NK-92 (cell line): ENCODE measurements around the gene CCL24.
"Not testable (repeated sequence)": the region's sequence is repeated elsewhere in the genome, so short reads cannot be mapped to it uniquely, and the experiment has no call there.

Source experiments
- DNase-seq: peaks from one replicate; lab custom pipeline; 2025; ENCODE audit not compliant: unreplicated experiment; lab: John Stamatoyannopoulos, UW

Gene CCL24

GRCh38 chr7:75820688-75821087, 7.1 kb upstream of the CCL24 start:
- no peak for DNase-seq

GRCh38 chr7:75819711-75820110, 6.1 kb upstream of the CCL24 start:
- DNase-seq = no peak

GRCh38 chr7:75818472-75818871, 4.9 kb upstream of the CCL24 start:
- DNase-seq = no peak

GRCh38 chr7:75817116-75817515, 3.5 kb upstream of the CCL24 start:
- no peak for DNase-seq

- no peak for DNase-seq
Measured at GRCh38 chr7:75815418-75816064, 1.9 kb upstream of the CCL24 start.

DNA sequence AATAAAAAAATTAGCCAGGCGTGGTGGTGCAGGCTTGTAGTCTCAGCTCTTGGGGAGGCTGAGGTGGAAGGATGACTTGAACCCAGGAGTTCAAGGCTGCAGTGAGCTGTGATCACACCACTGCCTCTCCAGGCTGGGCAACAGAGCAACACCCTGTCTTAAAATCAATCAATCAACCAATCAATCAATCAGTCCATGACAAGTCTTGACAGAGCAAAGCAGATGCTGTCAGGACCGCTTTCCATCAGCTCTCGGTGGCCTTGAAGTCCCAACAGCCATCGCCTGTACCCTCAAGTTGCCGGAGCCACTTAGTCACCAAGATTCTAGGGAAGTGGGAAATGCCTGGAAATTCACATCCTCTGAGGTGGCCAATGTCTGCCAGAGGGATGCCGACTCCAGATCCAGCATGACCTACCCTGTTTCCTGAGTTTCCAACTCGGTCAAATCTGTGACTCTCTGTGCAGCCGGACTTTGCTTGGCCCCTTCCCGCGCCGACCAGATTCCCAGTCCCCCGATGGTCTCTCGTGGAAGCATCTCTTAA, 871 bp upstream of the CCL24 start:
- no peak for DNase-seq

- no peak for DNase-seq
Measured at GRCh38 chr7:75813084-75813483, 522 bp downstream of the CCL24 start.

- no peak for DNase-seq
Measured at GRCh38 chr7:75811894-75812678, 1.5 kb downstream of the CCL24 start.

DNA sequence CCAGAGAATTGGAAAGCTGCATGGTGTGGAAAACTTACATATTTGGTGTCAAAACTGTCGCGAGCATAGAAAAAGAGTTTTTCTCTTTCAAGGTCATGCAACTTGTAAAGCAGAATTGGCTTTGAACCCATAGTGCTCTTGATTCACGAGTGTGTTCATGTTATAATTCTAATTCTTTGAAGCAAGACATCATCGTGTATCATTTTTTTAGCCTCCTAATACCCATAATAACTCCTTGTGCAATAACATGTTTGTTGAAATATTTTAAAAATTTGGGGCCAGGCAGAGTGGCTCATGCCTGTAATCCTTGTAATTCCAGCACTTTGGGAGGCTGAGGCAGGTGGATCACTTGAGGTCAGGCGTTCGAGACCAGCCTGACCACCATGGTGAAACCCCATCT, 4.2 kb downstream of the CCL24 start:
- no peak for DNase-seq

- DNase-seq = no peak
Measured at GRCh38 chr7:75808106-75808505, 5.5 kb downstream of the CCL24 start.

DNA sequence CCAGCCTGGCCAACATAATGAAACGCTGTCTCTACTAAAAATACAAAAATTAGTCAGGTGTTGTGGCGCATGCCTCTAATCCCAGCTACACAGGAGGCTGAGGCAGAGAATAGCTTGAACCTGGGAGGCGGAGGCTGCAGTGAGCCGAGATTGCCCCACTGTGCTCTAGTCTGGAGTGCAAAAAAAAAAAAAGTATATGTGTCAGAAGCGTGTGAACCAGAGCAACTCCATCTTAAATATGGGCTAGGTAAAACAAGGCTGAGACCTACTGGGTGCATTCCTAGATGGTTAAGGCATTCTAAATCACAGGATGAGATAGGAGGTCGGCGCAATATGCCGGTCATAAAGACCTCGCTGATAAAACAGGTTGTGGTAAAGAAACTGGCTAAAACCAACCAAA, 6.2 kb downstream of the CCL24 start:
- DNase-seq = no peak

- DNase-seq = no peak
Measured at GRCh38 chr7:75806560-75807307, 6.9 kb downstream of the CCL24 start.

DNA sequence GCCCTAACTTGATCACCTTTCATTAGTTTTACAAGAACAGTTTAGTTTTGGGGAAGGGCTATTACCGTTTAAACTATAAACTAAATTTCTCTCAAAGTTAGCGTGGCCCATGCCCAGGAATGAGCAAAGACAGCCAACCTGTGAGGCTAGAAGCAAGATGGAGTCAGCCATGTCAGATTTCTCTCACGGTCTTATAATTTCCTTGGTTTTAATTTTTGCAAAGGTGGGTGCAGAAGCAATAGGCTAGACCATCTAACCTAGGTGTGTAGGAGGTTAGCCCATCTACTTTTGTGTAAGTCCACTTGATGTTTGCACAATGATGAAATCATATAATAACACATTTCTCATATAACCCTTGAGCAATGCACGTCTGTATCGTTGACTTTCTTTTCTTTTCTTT, 8.9 kb downstream of the CCL24 start:
- DNase-seq = no peak

- DNase-seq = no peak
Measured at GRCh38 chr7:75804004-75804403, 9.6 kb downstream of the CCL24 start.

GRCh38 chr7:75802552-75802821, 11.1 kb downstream of the CCL24 start:
- DNase-seq = no peak

DNA sequence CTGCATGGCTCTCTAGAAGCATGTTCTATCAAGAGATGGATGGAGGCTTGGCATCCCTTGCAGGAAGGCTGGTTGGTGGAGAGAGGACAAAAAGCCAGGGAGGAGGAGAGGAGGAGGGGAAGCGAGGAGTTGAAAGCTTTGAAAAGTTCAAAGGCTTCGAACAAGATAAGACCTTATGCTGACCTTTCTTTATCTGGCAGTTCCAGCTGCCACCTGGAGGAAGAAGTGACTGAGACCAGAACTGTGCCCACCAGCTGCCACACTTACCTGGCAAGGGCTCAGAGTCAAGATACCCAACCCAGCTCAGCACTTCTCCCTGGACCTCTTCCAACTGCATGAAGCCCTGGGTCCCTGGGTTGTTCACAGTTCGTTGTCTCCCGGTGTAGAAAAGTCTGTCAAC, 14.8 kb downstream of the CCL24 start:
- no peak for DNase-seq

- DNase-seq = no peak
Measured at GRCh38 chr7:75796420-75796819, 17.2 kb downstream of the CCL24 start.

DNA sequence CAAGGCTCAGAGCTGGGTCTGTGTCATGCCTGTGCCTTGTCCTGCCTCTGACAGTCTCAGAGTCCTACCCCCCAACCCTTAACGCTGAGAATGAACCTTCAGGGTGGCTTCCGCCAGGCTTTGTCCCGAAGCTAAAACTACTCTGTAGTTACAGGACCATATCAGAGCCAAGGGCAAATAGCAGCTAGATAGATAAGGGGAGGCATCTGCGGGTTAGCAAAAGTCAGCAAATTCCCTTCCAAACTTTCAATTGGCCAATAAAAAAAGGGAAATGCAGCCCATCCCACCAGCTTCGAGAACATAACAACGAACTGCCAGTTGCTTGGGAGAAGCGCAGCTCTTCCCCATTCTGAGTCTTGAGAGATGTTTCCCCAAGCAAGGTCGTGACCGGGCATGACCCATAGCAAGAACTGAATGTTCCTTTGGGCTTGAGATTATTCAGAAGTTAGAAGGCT, 17.7 kb downstream of the CCL24 start:
- no peak for DNase-seq

GRCh38 chr7:75793676-75794075, 19.9 kb downstream of the CCL24 start:
- DNase-seq = no peak

DNA sequence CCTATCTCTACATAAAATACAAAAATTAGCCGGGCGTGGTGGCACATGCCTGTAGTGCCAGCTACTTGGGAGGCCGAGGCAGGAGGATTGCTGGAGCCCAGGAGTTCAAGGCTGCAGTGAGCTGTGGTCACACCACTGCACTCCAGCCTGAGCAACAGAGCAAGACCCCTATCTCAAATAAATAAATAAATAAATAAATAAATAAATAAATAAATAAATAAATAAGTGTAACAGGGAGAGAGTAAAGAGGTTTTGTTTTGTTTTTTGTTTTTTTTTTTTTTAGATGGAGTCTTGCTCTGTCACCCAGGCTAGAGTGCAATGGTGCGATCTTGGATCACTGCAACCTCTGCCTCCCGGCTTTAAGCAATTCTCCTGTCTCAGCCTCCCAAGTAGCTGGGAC, 21.0 kb downstream of the CCL24 start:
- DNase-seq = not testable (repeated sequence)

DNA sequence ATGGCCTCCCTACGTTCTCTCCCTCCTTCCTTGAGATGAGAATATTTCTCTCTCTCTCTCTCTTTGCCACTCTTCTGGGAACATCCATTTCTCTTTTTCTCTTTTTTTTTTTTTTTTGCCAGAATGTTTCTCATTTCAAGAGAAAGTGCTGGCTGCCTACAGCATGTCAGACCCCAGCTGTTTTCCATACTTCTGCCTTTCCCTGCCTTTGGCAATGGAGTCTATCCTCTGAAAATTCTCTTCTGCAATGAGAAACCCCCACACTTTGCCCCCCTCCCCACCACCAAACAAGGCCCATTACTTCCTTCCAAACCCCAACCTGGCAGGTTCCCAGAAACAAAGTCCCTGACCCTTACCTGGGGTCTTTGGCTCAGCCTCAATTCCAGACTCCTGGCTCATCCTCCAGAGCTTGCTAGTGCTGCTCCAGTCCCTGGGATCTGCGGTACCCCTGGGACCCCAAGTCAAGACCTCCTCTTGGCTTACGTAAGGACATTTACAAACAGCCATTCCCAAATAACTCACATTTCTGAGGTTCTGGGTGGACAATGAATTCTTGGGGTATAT, 24.2 kb downstream of the CCL24 start:
- DNase-seq = no peak
